Measurements from ENCODE around the gene RPTN. TPM values are rescaled to one million over a fixed set of nuclear protein-coding genes. Genes with fewer than 3 reads are reported as not detected.

The RPTN gene
- total RNA-seq, 1 experiment from 2014 or later: not detected

- TF ChIP-seq CTCF (IDR thresholded peaks at IDR 0.05; ENCODE audit: unreplicated experiment): no peak
- peaks cover 13% of the 10 kb centered on the region for H3K4me1 Mint-ChIP-seq (ENCODE audit: low read depth, unreplicated experiment)
- no peak overlapping the region for H3K27ac Mint-ChIP-seq (ENCODE audit: unreplicated experiment)
- H3K9me3 Mint-ChIP-seq (ENCODE audit: low read depth, unreplicated experiment): no peaks in the 10 kb centered on the region
- no peak overlapping the region for H3K4me3 Mint-ChIP-seq (ENCODE audit: low read depth, unreplicated experiment)
- intact Hi-C loops (cut with micrococcal nuclease; ENCODE audit: unreplicated experiment): no loop called here
- peaks cover 29% of the 10 kb centered on the region for H3K27me3 Mint-ChIP-seq (ENCODE audit: unreplicated experiment)
- CTCF ChIA-PET: no interaction called here
- no peaks in the 10 kb centered on the region for H3K36me3 Mint-ChIP-seq (ENCODE audit: insufficient read depth, unreplicated experiment)
- no TSS peak for BruUV-seq (replicated peaks)
- no peak for DNase-seq
Measured at GRCh38 chr1:152107031-152107983, 51.7 kb downstream of the RPTN start.

GRCh38 chr1:152104854-152105253, 54.2 kb downstream of the RPTN start:
- peaks cover 53% of the 10 kb centered on the region for H3K27me3 Mint-ChIP-seq (ENCODE audit: unreplicated experiment)
- no peaks in the 10 kb centered on the region for H3K36me3 Mint-ChIP-seq (ENCODE audit: insufficient read depth, unreplicated experiment)
- CTCF ChIA-PET: no interaction called here
- H3K4me1 Mint-ChIP-seq (ENCODE audit: low read depth, unreplicated experiment): peaks cover 13% of the 10 kb centered on the region
- H3K9me3 Mint-ChIP-seq (ENCODE audit: low read depth, unreplicated experiment): no peaks in the 10 kb centered on the region
- no peak for DNase-seq
- no peak overlapping the region for H3K4me3 Mint-ChIP-seq (ENCODE audit: low read depth, unreplicated experiment)
- TF ChIP-seq CTCF (IDR thresholded peaks at IDR 0.05; ENCODE audit: unreplicated experiment): no peak
- intact Hi-C loops (cut with micrococcal nuclease; ENCODE audit: unreplicated experiment): no loop called here
- H3K27ac Mint-ChIP-seq (ENCODE audit: unreplicated experiment): no peak overlapping the region
- no TSS peak for BruUV-seq (replicated peaks)

Other genes with a start within 250 kb of the RPTN start
- 17.2 and 18.6 TPM in 2 replicates for gene THEM4, start 249.7 kb downstream of the RPTN start, total RNA-seq (2022)
- gene S100A10, start 165.4 kb downstream of the RPTN start, total RNA-seq (2022): 882 and 921 TPM in 2 replicates
- 1,217 and 1,326 TPM in 2 replicates for gene S100A11, start 122.2 kb downstream of the RPTN start, total RNA-seq (2022)
- gene TCHHL1, start 70.2 kb downstream of the RPTN start, total RNA-seq (2022): not detected in 2 replicates
- gene TCHH, start 43.8 kb downstream of the RPTN start, total RNA-seq (2022): 0.07 TPM in 1 of 2 replicates, not detected in the other
- gene HRNR, start 65.0 kb upstream of the RPTN start, total RNA-seq (2022): not detected in 2 replicates
- gene FLG, start 166.0 kb upstream of the RPTN start, total RNA-seq (2022): not detected in 2 replicates
- not detected in 2 replicates for gene FLG2, start 200.8 kb upstream of the RPTN start, total RNA-seq (2022)